Measurements from ENCODE around the gene ABCB11.
"Not testable (repeated sequence)": the region's sequence is repeated elsewhere in the genome, so short reads cannot be mapped to it uniquely, and the experiment has no call there.

ABCB11 gene

GRCh38 chr2:168926621-168927386 is 104.3 kb downstream of the ABCB11 start:
- DNase-seq, result no peak

GRCh38 chr2:168920504-168921157 is 110.5 kb downstream of the ABCB11 start:
- DNase-seq, result no peak

- no peak for DNase-seq
These were observed 114.8 kb downstream of the ABCB11 start for GRCh38 chr2:168916331-168916675.

- DNase-seq, result no peak
These were observed 115.4 kb downstream of the ABCB11 start for GRCh38 chr2:168915441-168916330.

- DNase-seq, result no peak
These were observed 117.6 kb downstream of the ABCB11 start for GRCh38 chr2:168913495-168913894.

GRCh38 chr2:168912901-168913369 is 118.2 kb downstream of the ABCB11 start:
- no peak for DNase-seq

- no peak for DNase-seq
These were observed 118.7 kb downstream of the ABCB11 start for GRCh38 chr2:168912466-168912865.

- DNase-seq, result no peak
These were observed 120.8 kb downstream of the ABCB11 start for GRCh38 chr2:168910330-168910729.

GRCh38 chr2:168907940-168908662 is 123.0 kb downstream of the ABCB11 start:
- DNase-seq, result no peak

GRCh38 chr2:168904358-168904757 is 126.8 kb downstream of the ABCB11 start:
- DNase-seq, result no peak

GRCh38 chr2:168903888-168904287 is 127.2 kb downstream of the ABCB11 start:
- DNase-seq, result no peak

GRCh38 chr2:168901003-168901402 is 130.1 kb downstream of the ABCB11 start, which contains the start of gene G6PC2:
TSS of gene G6PC2 (plus strand) at chr2:168901291. CDS start at chr2:168901332, 41 bp downstream.
- DNase-seq, result no peak

GRCh38 chr2:168897449-168897848 is 133.7 kb downstream of the ABCB11 start:
- DNase-seq, result no peak

- no peak for DNase-seq
These were observed 134.3 kb downstream of the ABCB11 start for GRCh38 chr2:168896783-168897182.

- no peak for DNase-seq
These were observed 135.4 kb downstream of the ABCB11 start for GRCh38 chr2:168895771-168896170.

GRCh38 chr2:168894720-168895119 is 136.4 kb downstream of the ABCB11 start:
- DNase-seq, result no peak

GRCh38 chr2:168894101-168894500 is 137.0 kb downstream of the ABCB11 start:
- no peak for DNase-seq

- DNase-seq, result no peak
These were observed 138.8 kb downstream of the ABCB11 start for GRCh38 chr2:168892327-168892726.

GRCh38 chr2:168890006-168890782 is 140.9 kb downstream of the ABCB11 start, which contains the start of gene SPC25:
TSS of gene SPC25 (minus strand) at chr2:168890430. CDS start at chr2:168889519, 911 bp downstream.
- no peak for DNase-seq

GRCh38 chr2:168889635-168890005 is 141.5 kb downstream of the ABCB11 start:
- no peak for DNase-seq

- no peak for DNase-seq
These were observed 146.1 kb downstream of the ABCB11 start for GRCh38 chr2:168884975-168885374.

- DNase-seq, result not testable (repeated sequence)
These were observed 149.0 kb downstream of the ABCB11 start for GRCh38 chr2:168882163-168882562.
